Measurements from ENCODE around the gene KIF5B. TPM values are rescaled to one million over a fixed set of nuclear protein-coding genes. Genes with fewer than 3 reads are reported as not detected.
"Not testable (repeated sequence)": the region's sequence is repeated elsewhere in the genome, so short reads cannot be mapped to it uniquely, and the experiment has no call there.

Gene KIF5B
- total and polyA plus RNA-seq, 2 of the 8 experiments (the other 6 are each of a cell fraction or from before 2014, with no cell fraction given), result 9.8 to 68.4 TPM

GRCh38 chr10:32098566-32099259 is 42.5 kb upstream of the KIF5B start:
- POLR2A ChIA-PET (ENCODE audit: partially characterized antibody); H2AFZ ChIP-seq (ENCODE audit: low read length); H3K14ac ChIP-seq (ENCODE audit: insufficient read length); H3K27me3 ChIP-seq (replicated peaks in 1 of 4; ENCODE audit: control insufficient read depth in 3 of 4, extremely low read depth in 1 of 4, insufficient read depth in 3 of 4, low read length in 3 of 4); H4K20me1 ChIP-seq (replicated peaks in 1 of 2; ENCODE audit: control insufficient read depth in 1 of 2, insufficient read depth in 2 of 2, low read length in 2 of 2); H4K5ac ChIP-seq (ENCODE audit: insufficient read length, low read depth, low read length); H3K79me1 ChIP-seq (ENCODE audit: low read depth, low read length); H3K4me3 ChIP-seq (ENCODE audit: extremely low read depth in 1 of 4, insufficient read depth in 2 of 4, low read depth in 3 of 4, low read length in 4 of 4); H4K8ac ChIP-seq (ENCODE audit: extremely low read depth, insufficient read depth, low read length); H2BK5ac ChIP-seq (ENCODE audit: low read depth, low read length); H3K36me3 ChIP-seq (ENCODE audit: control insufficient read depth in 2 of 4, insufficient read depth in 4 of 4, low read length in 3 of 4); H3K79me2 ChIP-seq (ENCODE audit: control insufficient read depth in 1 of 2, insufficient read depth in 2 of 2, low read length in 2 of 2); CTCF ChIA-PET (ENCODE audit: partially characterized antibody); FAIRE-seq; H3K56ac ChIP-seq (replicated peaks; ENCODE audit: insufficient read length, low read depth, low read length); H2BK120ac ChIP-seq (replicated peaks; ENCODE audit: low read depth, low read length); H2BK20ac ChIP-seq (ENCODE audit: low read length); H3K27ac ChIP-seq (ENCODE audit: low read depth, low read length); H3K4ac ChIP-seq (replicated peaks; ENCODE audit: insufficient read length, low read depth, low read length); H3K9ac ChIP-seq (replicated peaks in 1 of 4; ENCODE audit: extremely low read depth in 1 of 4, low read depth in 3 of 4, low read length in 3 of 4); H3K4me1 ChIP-seq (replicated peaks in 1 of 4; ENCODE audit: control insufficient read depth in 3 of 4, insufficient read depth in 4 of 4, low read length in 3 of 4); H2BK12ac ChIP-seq (ENCODE audit: low read depth, low read length); H2BK15ac ChIP-seq (ENCODE audit: low read length); H3K23me2 ChIP-seq (ENCODE audit: low read depth, low read length); H4K91ac ChIP-seq (replicated peaks; ENCODE audit: insufficient read length, low read length); H3K4me2 ChIP-seq (ENCODE audit: insufficient read depth in 1 of 2, low read depth in 2 of 2, low read length in 2 of 2); H3K23ac ChIP-seq (ENCODE audit: insufficient read length); DNase-seq (ENCODE audit: low read depth in 1 of 2, low spot score in 2 of 2); H3K18ac ChIP-seq (ENCODE audit: extremely low read depth, low read length); H2AK5ac ChIP-seq (ENCODE audit: low read depth, low read length): not testable (repeated sequence)
- H3K9me3 ChIP-seq (ENCODE audit: insufficient read depth in 2 of 2, low read depth in 1 of 2, low read length in 1 of 2), result peaks cover 7 to 10% of the 10 kb centered on the region in 2 experiments; a peak in 1 of 4 replicates
- WGBS, 2 experiments (ENCODE audit: extremely low coverage in 1 of 2, insufficient coverage in 1 of 2, insufficient read length in 1 of 2, insufficient replicate concordance in 2 of 2, low coverage in 1 of 2, low lambda C conversion rate in 2 of 2, missing lambda C conversion rate in 1 of 2), result 59% methylated on average over 4 of the region's 4 CpGs; no CpG with 5 or more reads in 1 of the 2 experiments
